ENCODE data around the gene APBA1. TPM values are rescaled to one million over a fixed set of nuclear protein-coding genes. Genes with fewer than 3 reads are reported as not detected.

APBA1 gene
- total RNA-seq, 1 donor from 2014 or later = 5.9 TPM

- Mint-ChIP-seq H3K4me1 (ENCODE audit: low read depth, unreplicated experiment) (peaks cover 5% of the 10 kb centered on the region), H3K4me3 (ENCODE audit: unreplicated experiment) (no peak overlapping the region), H3K9me3 (ENCODE audit: unreplicated experiment) (peaks cover 2% of the 10 kb centered on the region), H3K27ac (ENCODE audit: unreplicated experiment) (no peak overlapping the region), H3K36me3 (ENCODE audit: low read depth, unreplicated experiment) (peaks cover 2% of the 10 kb centered on the region), H3K27me3 (ENCODE audit: low read depth, unreplicated experiment) (peaks cover 2% of the 10 kb centered on the region)
- DNase-seq (ENCODE audit: low read depth) (no peak), FAIRE-seq (no peak)
- Histone ChIP-seq H3K9ac (ENCODE audit: low read length) (no peak overlapping the region), H3K27me3 (ENCODE audit: insufficient read depth, low read length) (no peaks in the 10 kb centered on the region), H3K9me3 (ENCODE audit: insufficient read depth, low read depth, low read length) (no peaks in the 10 kb centered on the region), H3K4me1 (ENCODE audit: insufficient read depth, low read length) (no peaks in the 10 kb centered on the region), H3K4me2 (ENCODE audit: low read length) (no peak overlapping the region), H3K27ac (ENCODE audit: low read depth, low read length) (no peak overlapping the region), H4K20me1 (ENCODE audit: insufficient read depth, low read length) (no peaks in the 10 kb centered on the region), H3K79me2 (ENCODE audit: insufficient read depth, low read length) (no peaks in the 10 kb centered on the region), H3K4me3 (ENCODE audit: insufficient read depth, low read depth, low read length) (no peak overlapping the region), H2AFZ (ENCODE audit: low read depth, low read length) (no peak overlapping the region), H3K36me3 (ENCODE audit: insufficient read depth, low read length) (no peaks in the 10 kb centered on the region)
- no peak for TF ChIP-seq CTCF (IDR thresholded peaks at IDR 0.05; ENCODE audit: insufficient read depth, low read depth, low read length)
- TF ChIP-seq EZH2 (IDR thresholded peaks at IDR 0.05; ENCODE audit: insufficient read depth, low read length) = no peak
These were observed 70.5 kb downstream of the APBA1 start for GRCh38 chr9:69601698-69602097.

- DNase-seq (ENCODE audit: low read depth) (no peak), FAIRE-seq (no peak)
- Histone ChIP-seq H3K27ac (ENCODE audit: low read depth, low read length) (no peak overlapping the region), H4K20me1 (ENCODE audit: insufficient read depth, low read length) (no peaks in the 10 kb centered on the region), H3K79me2 (ENCODE audit: insufficient read depth, low read length) (no peaks in the 10 kb centered on the region), H3K36me3 (ENCODE audit: insufficient read depth, low read length) (no peaks in the 10 kb centered on the region), H3K27me3 (ENCODE audit: insufficient read depth, low read length) (no peaks in the 10 kb centered on the region), H2AFZ (ENCODE audit: low read depth, low read length) (no peak overlapping the region), H3K9me3 (ENCODE audit: insufficient read depth, low read depth, low read length) (no peaks in the 10 kb centered on the region), H3K4me2 (ENCODE audit: low read length) (no peak overlapping the region), H3K4me3 (ENCODE audit: insufficient read depth, low read depth, low read length) (no peak overlapping the region), H3K4me1 (ENCODE audit: insufficient read depth, low read length) (no peaks in the 10 kb centered on the region), H3K9ac (ENCODE audit: low read length) (no peak overlapping the region)
- Mint-ChIP-seq H3K4me1 (ENCODE audit: low read depth, unreplicated experiment) (peaks cover 5% of the 10 kb centered on the region), H3K36me3 (ENCODE audit: low read depth, unreplicated experiment) (peaks cover 2% of the 10 kb centered on the region), H3K27me3 (ENCODE audit: low read depth, unreplicated experiment) (peaks cover 5% of the 10 kb centered on the region), H3K4me3 (ENCODE audit: unreplicated experiment) (no peak overlapping the region), H3K9me3 (ENCODE audit: unreplicated experiment) (peaks cover 5% of the 10 kb centered on the region), H3K27ac (ENCODE audit: unreplicated experiment) (no peak overlapping the region)
- TF ChIP-seq CTCF (IDR thresholded peaks at IDR 0.05; ENCODE audit: insufficient read depth, low read depth, low read length) (no peak), EZH2 (IDR thresholded peaks at IDR 0.05; ENCODE audit: insufficient read depth, low read length) (no peak)
These were observed 71.7 kb downstream of the APBA1 start for GRCh38 chr9:69600314-69601047.

Data from astrocyte (in vitro differentiated cells and primary cell).